H1 (cell line): ENCODE results near the gene CHD9. TPM values are rescaled to one million over a fixed set of nuclear protein-coding genes. Genes with fewer than 3 reads are reported as not detected.
A peak's percentile ranks its signal among the peaks of the same experiment; 100 is the strongest.

Source experiments
- CTCF ChIA-PET: fragments of 300-600 bp; sonication (Branson Sonifier 250); formaldehyde crosslinking; loops from one replicate; lab custom pipeline; 2021; ENCODE audit not compliant: partially characterized antibody; lab: Charles Lee
- POLR2A ChIA-PET: fragments of 300-600 bp; sonication (Branson Sonifier 250); formaldehyde crosslinking; loops from one replicate; lab custom pipeline; 2021; ENCODE audit warnings: inconsistent platforms; ENCODE audit not compliant: partially characterized antibody; lab: Charles Lee
- DNase-seq, 2 experiments: peaks; one replicate each; pipeline versions ENCODE4 v3.0.0 to v3.0.0-alpha.2; 2010 to 2022; ENCODE audit warnings: low spot score in 2 of 2, low read depth in 1 of 2, mixed read lengths in 1 of 2
- FAIRE-seq: peaks from 2 replicates; lab custom pipeline; 2011; peaks lifted over from hg19 to GRCh38; lab: Jason Lieb, UNC
- H2AFZ ChIP-seq: 2 replicates; pipeline ENCODE4 v1.8.1; 2012; ENCODE audit warnings: low read length, inconsistent platforms
- H2AK5ac ChIP-seq: 2 replicates; pipeline ENCODE4 v1.6.1; 2013; ENCODE audit warnings: low read depth, low read length
- H2BK120ac ChIP-seq: replicated peaks from 2 replicates; pipeline ENCODE3; 2013; ENCODE audit warnings: low read depth, low read length, inconsistent platforms
- H2BK12ac ChIP-seq: 2 replicates; pipeline ENCODE4 v1.6.1; 2013; ENCODE audit warnings: low read depth, low read length
- H2BK15ac ChIP-seq: 2 replicates; pipeline ENCODE4 v1.6.1; 2013; ENCODE audit warnings: low read length
- H2BK20ac ChIP-seq: 2 replicates; pipeline ENCODE4 v1.6.1; 2013; ENCODE audit warnings: low read length
- H2BK5ac ChIP-seq: 2 replicates; pipeline ENCODE4 v1.6.1; 2013; ENCODE audit warnings: low read depth, low read length
- H3K14ac ChIP-seq: 2 replicates; pipeline ENCODE4 v1.6.1; 2013; ENCODE audit warnings: inconsistent platforms; ENCODE audit not compliant: insufficient read length
- H3K18ac ChIP-seq: 2 replicates; pipeline ENCODE4 v1.6.1; 2013; ENCODE audit warnings: low read length; ENCODE audit errors: extremely low read depth
- H3K23ac ChIP-seq: 2 replicates; pipeline ENCODE4 v1.6.1; 2013; ENCODE audit warnings: inconsistent platforms; ENCODE audit not compliant: insufficient read length
- H3K23me2 ChIP-seq: 2 replicates; pipeline ENCODE4 v1.6.1; 2013; ENCODE audit warnings: low read depth, low read length
- H3K27ac ChIP-seq: 2 replicates; pipeline ENCODE4 v1.6.1; 2011; ENCODE audit warnings: low read depth, low read length, inconsistent platforms
- H3K27me3 ChIP-seq, 4 experiments: replicated peaks in 1 of 4; 1 replicate in 1 of 4; 2 replicates in 3 of 4; pipeline versions ENCODE4 v1.6.1 to v1.8.1; 2011 to 2013; ENCODE audit warnings: low read length in 3 of 4, mild to moderate bottlenecking in 3 of 4, inconsistent platforms in 2 of 4, mixed read lengths in 2 of 4, moderate library complexity in 1 of 4; ENCODE audit not compliant: control insufficient read depth in 3 of 4, insufficient read depth in 3 of 4; ENCODE audit errors: extremely low read depth in 1 of 4
- H3K36me3 ChIP-seq, 4 experiments: 2 replicates each; pipeline versions ENCODE4 v1.6.1 to v1.8.1; 2011 to 2013; ENCODE audit warnings: mild to moderate bottlenecking in 4 of 4, low read length in 3 of 4, moderate library complexity in 2 of 4, control low read depth in 1 of 4, inconsistent platforms in 1 of 4; ENCODE audit not compliant: insufficient read depth in 4 of 4, control insufficient read depth in 2 of 4
- H3K4ac ChIP-seq: replicated peaks from 2 replicates; pipeline ENCODE3; 2013; ENCODE audit warnings: low read length, low read depth, mixed read lengths, inconsistent platforms; ENCODE audit not compliant: insufficient read length
- H3K4me1 ChIP-seq, 4 experiments: replicated peaks in 1 of 4; 1 replicate in 1 of 4; 2 replicates in 3 of 4; pipeline versions ENCODE4 v1.6.1 to v1.8.1; 2011 to 2013; ENCODE audit warnings: low read length in 3 of 4, inconsistent platforms in 2 of 4, mixed read lengths in 1 of 4; ENCODE audit not compliant: insufficient read depth in 4 of 4, control insufficient read depth in 3 of 4
- H3K4me2 ChIP-seq, 2 experiments: 2 replicates each; pipeline versions ENCODE4 v1.6.1 to v1.8.1; 2011 to 2013; ENCODE audit warnings: low read depth in 2 of 2, low read length in 2 of 2, control low read depth in 1 of 2, inconsistent platforms in 1 of 2, mild to moderate bottlenecking in 1 of 2; ENCODE audit not compliant: insufficient read depth in 1 of 2
- H3K4me3 ChIP-seq, 4 experiments: fragments of 200-600, 300-600 bp in 1 of 4; sonication (generic), shearing (Covaris generic), sonication (Bioruptor Twin) in 1 of 4; 2 replicates each; pipeline versions ENCODE4 v1.5.1 to v1.8.1; 2011 to 2016; ENCODE audit warnings: low read length in 4 of 4, low read depth in 3 of 4, control low read depth in 2 of 4, inconsistent platforms in 2 of 4, mild to moderate bottlenecking in 2 of 4, mixed read lengths in 1 of 4, moderate library complexity in 1 of 4; ENCODE audit not compliant: insufficient read depth in 2 of 4; ENCODE audit errors: extremely low read depth in 1 of 4
- H3K56ac ChIP-seq: replicated peaks from 2 replicates; pipeline ENCODE3; 2013; ENCODE audit warnings: low read depth, mild to moderate bottlenecking, mixed read lengths, low read length, inconsistent platforms; ENCODE audit not compliant: insufficient read length
- H3K79me1 ChIP-seq: 2 replicates; pipeline ENCODE4 v1.6.1; 2013; ENCODE audit warnings: low read depth, low read length, control low read depth
- H3K79me2 ChIP-seq, 2 experiments: 2 replicates each; pipeline versions ENCODE4 v1.6.1 to v1.8.1; 2012 to 2013; ENCODE audit warnings: low read length in 2 of 2, mild to moderate bottlenecking in 2 of 2, inconsistent platforms in 1 of 2; ENCODE audit not compliant: insufficient read depth in 2 of 2, control insufficient read depth in 1 of 2
- H3K9ac ChIP-seq, 4 experiments: replicated peaks in 1 of 4; 1 replicate in 1 of 4; 2 replicates in 3 of 4; pipeline versions ENCODE4 v1.6.1 to v1.8.1; 2011 to 2013; ENCODE audit warnings: low read depth in 3 of 4, low read length in 3 of 4, control low read depth in 2 of 4, mild to moderate bottlenecking in 2 of 4, moderate library complexity in 2 of 4, inconsistent platforms in 1 of 4; ENCODE audit errors: extremely low read depth in 1 of 4
- H3K9me3 ChIP-seq, 2 experiments: 2 replicates each; pipeline versions ENCODE4 v1.6.1 to v1.8.1; 2012 to 2013; ENCODE audit warnings: mild to moderate bottlenecking in 2 of 2, moderate library complexity in 2 of 2, control low read depth in 1 of 2, inconsistent platforms in 1 of 2, low read depth in 1 of 2, low read length in 1 of 2, mixed read lengths in 1 of 2; ENCODE audit not compliant: insufficient read depth in 2 of 2
- H4K20me1 ChIP-seq, 2 experiments: replicated peaks in 1 of 2; 2 replicates each; pipeline versions ENCODE3 to v1.8.1; 2011 to 2013; ENCODE audit warnings: inconsistent platforms in 2 of 2, low read length in 2 of 2, mild to moderate bottlenecking in 1 of 2; ENCODE audit not compliant: insufficient read depth in 2 of 2, control insufficient read depth in 1 of 2
- H4K5ac ChIP-seq: 2 replicates; pipeline ENCODE4 v1.6.1; 2013; ENCODE audit warnings: low read length, low read depth, mixed read lengths, inconsistent platforms; ENCODE audit not compliant: insufficient read length
- H4K8ac ChIP-seq: 2 replicates; pipeline ENCODE4 v1.8.0; 2013; ENCODE audit warnings: mild to moderate bottlenecking, moderate library complexity, low read length, inconsistent platforms; ENCODE audit not compliant: insufficient read depth; ENCODE audit errors: extremely low read depth
- H4K91ac ChIP-seq: replicated peaks from 2 replicates; pipeline ENCODE3; 2013; ENCODE audit warnings: low read length, mixed read lengths, inconsistent platforms; ENCODE audit not compliant: insufficient read length
- E2F6 ChIP-seq: IDR thresholded peaks from 2 replicates; pipeline ENCODE4 v1.6.1; 2012; ENCODE audit warnings: inconsistent platforms
- EGR1 ChIP-seq: IDR thresholded peaks from 2 replicates; pipeline ENCODE4 v1.6.1; 2011; ENCODE audit warnings: low read depth, low read length, borderline replicate concordance
- EP300 ChIP-seq, 2 experiments: IDR thresholded peaks; 1 replicate in 1 of 2; 2 replicates in 1 of 2; pipeline ENCODE4 v1.6.1; 2011 to 2012; ENCODE audit warnings: low read depth in 2 of 2, low read length in 2 of 2, mild to moderate bottlenecking in 2 of 2, borderline replicate concordance in 1 of 2, inconsistent platforms in 1 of 2, moderate library complexity in 1 of 2
- KDM1A ChIP-seq: fragments of 200-600, 300-600 bp; sonication (generic); IDR thresholded peaks from 2 replicates; pipeline ENCODE4 v1.7.1; 2016; ENCODE audit warnings: mild to moderate bottlenecking, low read length, borderline replicate concordance
- KDM4A ChIP-seq: IDR thresholded peaks from one replicate; pipeline ENCODE4 v1.7.1; 2012; ENCODE audit warnings: low read depth, mild to moderate bottlenecking, moderate library complexity, low read length, inconsistent platforms; ENCODE audit not compliant: severe bottlenecking
- MAFK ChIP-seq: IDR thresholded peaks from 2 replicates; pipeline ENCODE4 v1.6.1; 2012; ENCODE audit warnings: low read depth, mild to moderate bottlenecking, improper control_type of control experiment, low read length
- POLR2A ChIP-seq, 2 experiments: IDR thresholded peaks; 1 replicate in 1 of 2; 2 replicates in 1 of 2; pipeline ENCODE4 v1.6.1; 2011; ENCODE audit warnings: low read depth in 2 of 2, low read length in 2 of 2, mild to moderate bottlenecking in 2 of 2; ENCODE audit errors: control extremely low read depth in 1 of 2
- SIN3A ChIP-seq, 2 experiments: IDR thresholded peaks in 1 of 2; conservative IDR thresholded peaks in 1 of 2; 2 replicates each; pipeline ENCODE4 v1.6.1; 2011 to 2012; ENCODE audit warnings: low read length in 2 of 2, improper control_type of control experiment in 1 of 2, low read depth in 1 of 2, mild to moderate bottlenecking in 1 of 2
- SUZ12 ChIP-seq: fragments of 200-600 bp; sonication (generic); IDR thresholded peaks from 2 replicates; pipeline ENCODE4 v1.6.1; 2012; ENCODE audit warnings: mild to moderate bottlenecking, inconsistent platforms, low read length, moderate library complexity, mixed read lengths
- TAF7 ChIP-seq: optimal IDR thresholded peaks from 2 replicates; pipeline ENCODE3; 2011; ENCODE audit warnings: low read depth, mild to moderate bottlenecking, inconsistent platforms, low read length, moderate library complexity, borderline replicate concordance
- TBP ChIP-seq: IDR thresholded peaks from 2 replicates; pipeline ENCODE4 v1.6.1; 2011; ENCODE audit warnings: low read depth, low read length, improper control_type of control experiment
- WGBS, 2 experiments: shearing (Covaris generic) in 1 of 2; methylation state at CpG; one replicate each; pipeline versions ENCODE4 v1.1.6 to v1.1.7; 2013 to 2015; ENCODE audit warnings: low lambda C conversion rate in 2 of 2, mixed read lengths in 2 of 2, inconsistent platforms in 1 of 2, low coverage in 1 of 2, missing lambda C conversion rate in 1 of 2; ENCODE audit not compliant: insufficient replicate concordance in 2 of 2, insufficient coverage in 1 of 2, insufficient read length in 1 of 2; ENCODE audit errors: extremely low coverage in 1 of 2, missing lambda C conversion rate in 1 of 2; 5-methylcytosine and 5-hydroxymethylcytosine counted together
- polyA plus RNA-seq, 7 experiments: library from polyadenylated mRNA; depleted of rRNA in 3 of 7; stranded (reverse) in 5 of 7; unstranded in 2 of 7; fragments of >200 nt in 5 of 7; fragments of 200-250 nt in 2 of 7; gene quantifications; 1 replicate in 5 of 7; 2 replicates in 1 of 7; 4 replicates in 1 of 7; pipeline versions ENCODE4 v1.2.1 to v1.2.3, GENCODE V29; 2011 to 2013; ENCODE audit warnings: missing spikeins in 2 of 7, mixed read lengths in 2 of 7
- total RNA-seq: library from RNA; stranded (reverse); fragmentation: NEBNext Ultra II Directional; extraction: Animal tissue kit (Norgen Biotek cat#: 25700); gene quantifications from 2 replicates; pipeline ENCODE4 v1.2.1, GENCODE V29; 2021

Gene CHD9
- total and polyA plus RNA-seq, 2 of the 8 experiments (the other 6 are each of a cell fraction or from before 2014, with no cell fraction given) = 9.9 to 32.4 TPM

- POLR2A ChIA-PET = interaction anchor here (1.0 to 1.4 kb wide), 2 partner anchors 12 to 27 kb away, joined by 3 to 5 read pairs; no protein-coding TSS in a partner anchor
- 0 out of 4 replicates have a peak, but pooled peaks of 1 of the 2 experiments have one; percentile 27 for TF ChIP-seq SIN3A (conservative IDR thresholded peaks at IDR 0.05 in 1 of 2, IDR thresholded peaks at IDR 0.05 in 1 of 2; ENCODE audit: low read depth in 1 of 2, low read length in 2 of 2)
- peak; percentile 40; the same call in 1 of the 2 replicates for TF ChIP-seq KDM1A
- no peak for TF ChIP-seq E2F6
- TF ChIP-seq MAFK = no peak
- TF ChIP-seq TBP = no peak
- TF ChIP-seq KDM4A = no peak
- TF ChIP-seq POLR2A (IDR thresholded peaks at IDR 0.05; ENCODE audit: control extremely low read depth in 1 of 2, low read depth in 2 of 2, low read length in 2 of 2) = peak in 1 of 2 experiments; percentile 35; a peak in 1 of 3 replicates
- peak; percentile 81; the same call in 1 of the 2 replicates for TF ChIP-seq EGR1
- peak; percentile 32; the same call in 1 of the 2 replicates for TF ChIP-seq SUZ12
- peak in 1 of 2 experiments; percentile 25; a peak in 1 of 3 replicates for TF ChIP-seq EP300 (IDR thresholded peaks at IDR 0.05; ENCODE audit: borderline replicate concordance in 1 of 2, low read depth in 2 of 2, low read length in 2 of 2)
- TF ChIP-seq TAF7 = no peak
Measured at GRCh38 chr16:53042235-53042701, 12.5 kb upstream of the CHD9 start.

More at GRCh38 chr16:53042235-53042701, 12.5 kb upstream of the CHD9 start:
- Histone ChIP-seq H2AK5ac (no peak overlapping the region; the same call in 1 of the 2 replicates), H4K8ac (no peak overlapping the region), H2AFZ (no peak overlapping the region), H2BK15ac (no peak overlapping the region), H3K23ac (no peak overlapping the region), H2BK120ac (peak overlapping the region; percentile 58), H2BK12ac (peak overlapping the region; percentile 93), H3K27ac (peak overlapping the region; percentile 75), H3K56ac (peak overlapping the region; percentile 1), H3K23me2 (peaks cover 21% of the 10 kb centered on the region), H3K4me1 (peaks cover 2 to 27% (median 21%) of the 10 kb centered on the region in 4 experiments; a peak in 6 of 7 replicates), H4K5ac (peak overlapping the region; percentile 49), H2BK5ac (peak overlapping the region; percentile 93), H3K14ac (peak overlapping the region; percentile 33), H2BK20ac (peak overlapping the region; percentile 43; the same call in 1 of the 2 replicates), H3K18ac (peak overlapping the region; percentile 92; the same call in 1 of the 2 replicates), H3K79me1 (no peaks in the 10 kb centered on the region), H3K9ac (peak overlapping the region in 2 of 4 experiments; percentile 59 to 84; a peak in 3 of 7 replicates), H4K20me1 (no peaks in the 10 kb centered on the region), H3K36me3 (no peaks in the 10 kb centered on the region), H4K91ac (peak overlapping the region; percentile 83), H3K4ac (peak overlapping the region; percentile 87), H3K4me2 (peak overlapping the region; percentile 77 to 97), H3K27me3 (no peaks in the 10 kb centered on the region), H3K79me2 (peaks cover 0 to 10% of the 10 kb centered on the region in 2 experiments; a peak in 2 of 4 replicates), H3K9me3 (peaks cover under 1 to 6% of the 10 kb centered on the region in 2 experiments), H3K4me3 (peak overlapping the region in 3 of 4 experiments; percentile 53 to 69 (median 61); a peak in 7 of 8 replicates)
- FAIRE-seq (no peak), DNase-seq (no peak)
- CTCF ChIA-PET = interaction anchor here (1.0 to 3.1 kb wide), 2 partner anchors 10 to 12 kb away, joined by 3 to 11 read pairs; partner anchors contain the start of gene CHD9
- WGBS, 2 experiments = 2% methylated on average over 4 of the region's 5 CpGs; no CpG with 5 or more reads in 1 of the 2 experiments
